ENCODE results near the gene AHDC1.

DNA sequence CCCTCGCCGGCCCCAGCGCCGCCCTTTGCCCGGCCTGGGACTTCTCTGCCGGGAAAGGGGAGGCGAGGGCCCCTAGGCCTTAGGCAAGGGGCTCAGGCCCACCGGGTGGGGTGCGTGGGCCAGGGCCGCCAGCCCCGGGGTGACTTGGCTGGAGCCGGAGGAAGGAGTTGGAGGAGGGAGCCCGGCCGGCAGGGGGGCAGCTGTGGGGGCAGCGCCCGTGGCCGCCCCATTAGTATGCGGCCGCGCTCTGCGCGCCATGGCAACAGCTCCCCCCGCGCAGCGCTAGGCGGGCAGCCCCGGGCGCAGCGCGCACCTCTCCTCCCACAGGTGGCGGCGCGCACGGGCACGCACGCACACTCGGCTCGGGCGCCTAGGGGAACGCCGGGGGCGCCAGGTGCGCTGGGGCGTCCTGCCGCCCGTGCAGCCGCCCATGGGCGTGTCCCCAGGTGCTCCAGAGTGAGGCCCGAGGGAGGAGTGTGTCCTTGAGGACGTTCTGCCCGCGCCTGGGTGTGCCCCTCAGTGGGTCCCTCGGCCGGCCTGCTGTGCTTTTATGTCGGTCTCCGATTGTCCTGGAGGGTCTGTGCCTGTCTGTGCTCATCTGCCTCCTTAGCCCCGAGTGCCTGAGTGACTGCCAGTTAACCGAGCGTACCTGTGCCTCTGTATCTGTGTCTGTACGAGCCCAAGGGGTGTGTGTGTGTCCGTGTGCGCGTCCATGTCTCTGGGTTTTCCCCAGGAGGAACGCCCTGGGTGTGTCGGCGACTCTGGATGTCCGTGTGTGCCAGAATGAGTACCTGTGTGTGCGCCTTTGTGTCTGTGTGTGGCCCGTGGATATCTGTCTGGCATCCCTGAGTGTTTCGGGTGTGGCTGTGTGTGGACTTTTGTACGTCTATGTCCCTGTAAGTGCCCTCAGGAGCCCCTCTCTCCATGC is 75.8 kb downstream of the AHDC1 start:
- TF ChIP-seq CTCF (IDR thresholded peaks at IDR 0.05; ENCODE audit: extremely low read depth in 1 of 2, insufficient read depth in 1 of 2, low read depth in 1 of 2, low read length in 2 of 2) (no peak), POLR2A (IDR thresholded peaks at IDR 0.05; ENCODE audit: low read depth, low read length) (no peak), EZH2 (IDR thresholded peaks at IDR 0.05; ENCODE audit: borderline replicate concordance, low read depth, low read length, severe bottlenecking) (no peak), MYC (IDR thresholded peaks at IDR 0.05; ENCODE audit: low read depth, low read length) (no peak), FOS (IDR thresholded peaks at IDR 0.05; ENCODE audit: borderline replicate concordance, insufficient read depth, low read length) (no peak), MAX (IDR thresholded peaks at IDR 0.05; ENCODE audit: insufficient read depth, insufficient read length) (no peak), POLR2AphosphoS5 (IDR thresholded peaks at IDR 0.05; ENCODE audit: insufficient read depth, low read depth, low read length) (no peak), JUN (IDR thresholded peaks at IDR 0.05; ENCODE audit: borderline replicate concordance, insufficient read depth, insufficient read length, low read depth) (no peak), GATA2 (IDR thresholded peaks at IDR 0.05; ENCODE audit: insufficient read depth, insufficient read length, low read depth, low read length) (no peak)
